HEK293T (cell line): Measurements from ENCODE around the gene TTC12.

Experiments
- LEF1 ChIP-seq: fragments of 450-650 bp; IDR thresholded peaks from 2 replicates; pipeline ENCODE4 v1.6.1; 2017; ENCODE audit warnings: mild to moderate bottlenecking, borderline replicate concordance
- TARDBP ChIP-seq: fragments of 450-650 bp; IDR thresholded peaks from 2 replicates; pipeline ENCODE4 v1.6.1; 2016

DNA sequence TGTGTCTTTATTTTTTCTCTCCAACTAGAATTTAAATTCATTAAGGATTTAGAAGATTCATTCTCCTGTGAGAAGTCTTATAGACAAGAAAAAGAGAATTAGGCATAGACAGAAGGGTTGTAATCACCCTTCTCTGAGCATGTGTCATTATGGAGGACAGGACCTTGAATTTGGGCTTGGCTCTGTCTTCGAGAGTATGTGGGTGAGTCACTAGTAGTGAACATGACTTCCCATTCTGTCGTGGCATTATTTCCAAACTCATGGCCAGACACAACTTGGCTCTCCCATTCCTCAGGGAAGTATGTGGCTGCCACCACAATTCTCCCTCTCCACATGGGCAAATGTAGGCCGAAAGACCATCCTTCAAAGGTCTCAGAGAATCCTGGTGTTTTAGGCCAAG, 58.9 kb downstream of the TTC12 start:
- TF ChIP-seq TARDBP (no peak), LEF1 (no peak)
